Measurements from ENCODE around the gene KIN. TPM values are rescaled to one million over a fixed set of nuclear protein-coding genes. Genes with fewer than 3 reads are reported as not detected.
A peak's percentile ranks its signal among the peaks of the same experiment; 100 is the strongest.

The KIN gene, protein sequence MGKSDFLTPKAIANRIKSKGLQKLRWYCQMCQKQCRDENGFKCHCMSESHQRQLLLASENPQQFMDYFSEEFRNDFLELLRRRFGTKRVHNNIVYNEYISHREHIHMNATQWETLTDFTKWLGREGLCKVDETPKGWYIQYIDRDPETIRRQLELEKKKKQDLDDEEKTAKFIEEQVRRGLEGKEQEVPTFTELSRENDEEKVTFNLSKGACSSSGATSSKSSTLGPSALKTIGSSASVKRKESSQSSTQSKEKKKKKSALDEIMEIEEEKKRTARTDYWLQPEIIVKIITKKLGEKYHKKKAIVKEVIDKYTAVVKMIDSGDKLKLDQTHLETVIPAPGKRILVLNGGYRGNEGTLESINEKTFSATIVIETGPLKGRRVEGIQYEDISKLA
- 13.7 TPM for total RNA-seq
- long read RNA-seq, full-length matches to known transcripts: 5 of 12 reads
- long read RNA-seq, partial matches to known transcripts: 5 of 12 reads
- long read RNA-seq, other reads (novel, unspliced or antisense): 2 of 12 reads

DNA sequence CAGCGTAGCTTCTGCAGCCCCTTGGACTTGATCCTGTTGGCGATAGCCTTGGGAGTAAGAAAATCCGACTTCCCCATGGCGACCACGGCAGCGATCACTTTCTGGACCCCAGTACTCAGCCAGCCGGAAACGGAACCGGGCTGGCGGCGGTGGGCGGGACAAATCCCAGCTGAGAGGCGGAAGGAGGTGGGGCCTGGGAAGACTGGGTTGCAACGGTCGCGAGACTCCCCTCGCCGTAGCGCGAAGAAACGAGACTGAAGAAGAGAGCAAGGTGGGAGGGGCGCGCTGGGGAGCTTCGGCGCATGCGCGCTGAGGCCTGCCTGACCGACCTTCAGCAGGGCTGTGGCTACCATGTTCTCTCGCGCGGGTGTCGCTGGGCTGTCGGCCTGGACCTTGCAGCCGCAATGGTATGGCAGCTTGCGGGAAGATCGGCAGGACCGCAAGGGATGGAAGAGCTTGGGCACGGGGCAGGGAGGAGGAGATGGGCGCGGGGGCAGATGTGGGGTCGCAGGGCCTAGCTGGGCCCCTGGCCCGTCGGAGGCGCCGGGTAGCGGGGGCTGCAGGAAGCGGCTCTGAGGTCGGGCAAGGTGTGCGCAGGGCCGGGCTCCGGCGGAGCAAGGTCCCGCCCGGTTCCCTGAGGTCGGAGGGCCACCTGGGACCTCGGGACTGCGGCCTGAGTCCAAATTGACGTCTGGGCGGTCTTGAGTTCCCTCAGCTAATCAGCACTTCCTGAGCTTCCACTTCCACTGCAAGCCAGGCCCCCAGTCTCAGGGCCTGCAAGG is at the start of gene KIN, which contains the start of gene ATP5F1C:
Gene KIN, minus strand, starts transcription at position 137 of the 782 bp plus-strand sequence. Its CDS starts 60 bp downstream, at position 77.
Gene ATP5F1C, plus strand, starts transcription at position 321 of the 782 bp plus-strand sequence. Its CDS starts 31 bp downstream, at position 352.
- ATAC-seq (peak; percentile 99), DNase-seq (peak; percentile 98)
- Histone ChIP-seq H3K9me3 (no peaks in the 10 kb centered on the region), H3K4me3 (peak within 1 kb of the TSS; percentile 97), H3K27me3 (ENCODE audit: low read depth) (no peaks in the 10 kb centered on the region), H3K4me1 (peaks cover 47% of the 10 kb centered on the region), H3K27ac (peak within 1 kb of the TSS; percentile 89), H3K36me3 (peaks cover 9% of the 10 kb centered on the region)
- TF ChIP-seq, protein P1, sequence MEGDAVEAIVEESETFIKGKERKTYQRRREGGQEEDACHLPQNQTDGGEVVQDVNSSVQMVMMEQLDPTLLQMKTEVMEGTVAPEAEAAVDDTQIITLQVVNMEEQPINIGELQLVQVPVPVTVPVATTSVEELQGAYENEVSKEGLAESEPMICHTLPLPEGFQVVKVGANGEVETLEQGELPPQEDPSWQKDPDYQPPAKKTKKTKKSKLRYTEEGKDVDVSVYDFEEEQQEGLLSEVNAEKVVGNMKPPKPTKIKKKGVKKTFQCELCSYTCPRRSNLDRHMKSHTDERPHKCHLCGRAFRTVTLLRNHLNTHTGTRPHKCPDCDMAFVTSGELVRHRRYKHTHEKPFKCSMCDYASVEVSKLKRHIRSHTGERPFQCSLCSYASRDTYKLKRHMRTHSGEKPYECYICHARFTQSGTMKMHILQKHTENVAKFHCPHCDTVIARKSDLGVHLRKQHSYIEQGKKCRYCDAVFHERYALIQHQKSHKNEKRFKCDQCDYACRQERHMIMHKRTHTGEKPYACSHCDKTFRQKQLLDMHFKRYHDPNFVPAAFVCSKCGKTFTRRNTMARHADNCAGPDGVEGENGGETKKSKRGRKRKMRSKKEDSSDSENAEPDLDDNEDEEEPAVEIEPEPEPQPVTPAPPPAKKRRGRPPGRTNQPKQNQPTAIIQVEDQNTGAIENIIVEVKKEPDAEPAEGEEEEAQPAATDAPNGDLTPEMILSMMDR (IDR thresholded peaks at IDR 0.05): no peak
- intact Hi-C loops (cut with DNase I): no loop called here

DNA sequence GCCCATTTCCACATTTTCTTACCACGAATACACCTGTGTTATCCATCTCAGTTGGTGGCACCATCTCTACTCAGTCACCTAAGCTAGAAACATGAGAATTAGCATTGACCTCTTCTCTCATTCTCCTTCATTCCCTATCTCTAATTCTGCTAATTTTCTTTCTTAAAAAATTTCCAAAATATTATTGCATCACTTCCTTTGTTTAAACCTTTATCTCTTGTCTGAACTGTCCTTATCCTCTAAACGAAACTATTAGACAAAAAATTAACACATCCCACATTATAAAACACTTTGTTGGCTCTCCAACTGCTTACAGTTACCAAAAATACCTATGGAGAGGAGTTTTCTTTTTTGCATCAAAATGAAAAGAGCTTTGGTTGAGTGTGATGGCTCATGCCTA is 48.8 kb upstream of the KIN start:
- H3K4me1 ChIP-seq: no peaks in the 10 kb centered on the region

DNA sequence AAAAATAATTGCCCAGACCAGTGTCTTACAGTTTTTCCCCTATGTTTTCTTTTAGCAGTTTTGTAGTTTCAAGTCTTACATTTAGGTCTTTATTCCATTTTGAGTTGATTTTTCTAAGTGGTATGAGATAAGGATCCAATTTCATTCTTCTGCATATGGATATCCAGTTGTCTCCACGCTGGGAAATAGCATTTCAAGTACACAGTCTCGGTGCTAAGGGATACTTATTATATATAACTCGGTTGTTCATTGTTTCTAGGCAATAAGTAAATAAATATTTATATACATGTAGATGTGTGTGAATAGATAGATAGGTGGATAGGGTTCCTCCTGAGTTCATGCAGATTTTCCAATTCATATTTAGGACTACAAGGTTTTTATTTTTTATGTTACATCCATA is 46.5 kb upstream of the KIN start:
- no peak overlapping the region for H3K4me3 ChIP-seq
- DNase-seq (no peak), ATAC-seq (no peak)
- no peak overlapping the region for H3K27ac ChIP-seq
- no peaks in the 10 kb centered on the region for H3K27me3 ChIP-seq (ENCODE audit: low read depth)
- H3K36me3 ChIP-seq: no peaks in the 10 kb centered on the region
- TF ChIP-seq, protein P1 (IDR thresholded peaks at IDR 0.05): no peak
- intact Hi-C loops (cut with DNase I): no loop called here
- H3K4me1 ChIP-seq: no peaks in the 10 kb centered on the region
- H3K9me3 ChIP-seq: no peaks in the 10 kb centered on the region

More for the DNA sequence above, 48.8 kb upstream of the KIN start:
- intact Hi-C loops (cut with DNase I): no loop called here
- no peak for DNase-seq
- Histone ChIP-seq H3K36me3 (no peaks in the 10 kb centered on the region), H3K27me3 (ENCODE audit: low read depth) (no peaks in the 10 kb centered on the region), H3K4me3 (no peak overlapping the region), H3K9me3 (no peaks in the 10 kb centered on the region), H3K27ac (no peak overlapping the region)
- no peak for ATAC-seq
- TF ChIP-seq, protein P1 (IDR thresholded peaks at IDR 0.05): no peak

DNA sequence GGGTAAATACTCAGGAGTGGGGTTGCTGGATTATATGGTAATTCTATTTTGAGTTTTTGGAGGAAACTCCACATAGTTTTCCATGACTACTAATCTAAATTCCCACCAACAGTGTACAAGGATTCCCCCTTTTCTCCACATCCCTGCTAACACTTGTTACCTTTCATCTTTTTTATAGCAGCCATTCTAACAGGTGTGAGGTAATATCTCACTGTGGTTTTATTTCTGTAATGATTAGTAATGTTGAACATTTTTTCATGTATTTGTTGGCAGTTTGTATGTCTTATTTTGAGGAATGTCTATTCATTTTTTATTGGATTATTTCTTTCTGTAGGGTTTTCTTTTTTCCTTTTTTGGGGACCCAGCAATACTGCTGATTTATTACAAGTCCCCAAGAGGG is 45.4 kb upstream of the KIN start:
- intact Hi-C loops (cut with DNase I): no loop called here
- no peak for DNase-seq
- H3K4me1 ChIP-seq: no peaks in the 10 kb centered on the region
- H3K27me3 ChIP-seq (ENCODE audit: low read depth): no peaks in the 10 kb centered on the region
- TF ChIP-seq, protein P1 (IDR thresholded peaks at IDR 0.05): no peak
- H3K27ac ChIP-seq: no peak overlapping the region
- H3K4me3 ChIP-seq: no peak overlapping the region
- ATAC-seq: no peak
- no peaks in the 10 kb centered on the region for H3K9me3 ChIP-seq
- H3K36me3 ChIP-seq: no peaks in the 10 kb centered on the region

DNA sequence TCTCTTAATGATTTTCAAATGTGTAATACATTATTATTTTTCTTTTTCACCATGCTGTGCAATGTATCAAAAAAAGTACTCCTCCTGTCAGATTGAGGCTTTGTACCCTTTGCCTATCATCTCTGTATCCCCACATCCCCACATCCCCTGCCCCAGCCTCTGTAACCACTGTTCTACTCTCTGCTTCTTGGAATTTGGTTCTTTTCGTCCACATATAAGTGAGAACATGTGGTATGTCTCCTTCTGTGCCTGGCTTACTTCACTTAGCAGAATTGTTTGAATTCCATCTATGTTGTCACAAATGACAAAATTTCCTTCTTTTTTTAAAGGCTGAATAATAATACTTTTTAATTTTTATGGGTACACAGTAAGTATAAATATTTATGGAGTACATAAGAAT is 44.3 kb upstream of the KIN start:
- intact Hi-C loops (cut with DNase I): no loop called here
- TF ChIP-seq, protein P1 (IDR thresholded peaks at IDR 0.05): no peak
- DNase-seq (no peak), ATAC-seq (no peak)
- Histone ChIP-seq H3K27me3 (ENCODE audit: low read depth) (no peaks in the 10 kb centered on the region), H3K27ac (no peak overlapping the region), H3K4me3 (no peak overlapping the region), H3K36me3 (peaks cover 3% of the 10 kb centered on the region), H3K4me1 (no peaks in the 10 kb centered on the region), H3K9me3 (no peaks in the 10 kb centered on the region)

All from lower lobe of right lung (tissue), 2 donors.